ENCODE measurements around the gene DAAM2. TPM values are rescaled to one million over a fixed set of nuclear protein-coding genes. Genes with fewer than 3 reads are reported as not detected.

Gene DAAM2
- total and polyA plus RNA-seq, 2 of the 8 experiments (the other 6 are each of a cell fraction or from before 2014, with no cell fraction given) = 1.5 to 2.9 TPM

GRCh38 chr6:39835821-39836295, 43.7 kb downstream of the DAAM2 start (continued):
- TF ChIP-seq CHD7 (IDR thresholded peaks at IDR 0.05; ENCODE audit: insufficient replicate concordance, low read length) = no peak
- TF ChIP-seq YY1 (IDR thresholded peaks at IDR 0.05; ENCODE audit: low read depth, low read length) = no peak
- no peak for TF ChIP-seq POLR2AphosphoS5 (IDR thresholded peaks at IDR 0.05; ENCODE audit: low read depth, low read length)
- TF ChIP-seq BRCA1 (IDR thresholded peaks at IDR 0.05; ENCODE audit: low read depth, low read length) = no peak
- no peak for TF ChIP-seq PHF8 (conservative IDR thresholded peaks at IDR 0.05; ENCODE audit: low read depth, low read length)
- no peak for TF ChIP-seq KDM5A (IDR thresholded peaks at IDR 0.05; ENCODE audit: low read length)
- TF ChIP-seq MAFK (IDR thresholded peaks at IDR 0.05; ENCODE audit: low read depth, low read length) = no peak
- TF ChIP-seq RNF2 (IDR thresholded peaks at IDR 0.05; ENCODE audit: borderline replicate concordance, low read depth, low read length, missing control alignments, poor library complexity, severe bottlenecking) = no peak
- TF ChIP-seq GTF2F1 (IDR thresholded peaks at IDR 0.05; ENCODE audit: borderline replicate concordance, low read depth, low read length) = no peak
- TF ChIP-seq SP4 (IDR thresholded peaks at IDR 0.05; ENCODE audit: low read length) = no peak
- TF ChIP-seq ASH2L (IDR thresholded peaks at IDR 0.05; ENCODE audit: low read length) = no peak
